Prostate gland (tissue), 2 donors: Measurements from ENCODE around the gene CD177. TPM values are rescaled to one million over a fixed set of nuclear protein-coding genes. Genes with fewer than 3 reads are reported as not detected.
A peak's percentile ranks its signal among the peaks of the same experiment; 100 is the strongest.
"Not testable (repeated sequence)": the region's sequence is repeated elsewhere in the genome, so short reads cannot be mapped to it uniquely, and the experiment has no call there.

Experiments
- DNase-seq: peaks from one replicate; pipeline ENCODE4 v3.0.0-alpha.2; 2019; ENCODE audit warnings: low spot score
- H3K27ac ChIP-seq, 2 donors: fragments of 200-600 bp; sonication (generic); 2 replicates each; pipeline ENCODE4 v1.5.1; 2017 to 2019
- H3K27me3 ChIP-seq: fragments of 200-600 bp; sonication (generic); replicated peaks from 2 replicates; pipeline ENCODE4 v1.5.1; 2019; ENCODE audit not compliant: insufficient read depth
- H3K36me3 ChIP-seq, 2 donors: fragments of 200-600 bp; sonication (generic); 1 replicate in 1 of 2; 2 replicates in 1 of 2; pipeline versions ENCODE4 v1.5.1 to v1.8.1; 2017 to 2019
- H3K4me1 ChIP-seq: fragments of 200-600 bp; sonication (generic); replicated peaks from 2 replicates; pipeline ENCODE4 v1.5.1; 2019
- H3K4me3 ChIP-seq, 2 donors: fragments of 200-600 bp; sonication (generic); 2 replicates each; pipeline ENCODE4 v1.5.1; 2017 to 2019
- H3K9me3 ChIP-seq: fragments of 200-600 bp; sonication (generic); 2 replicates; pipeline ENCODE4 v1.5.1; 2017
- CTCF ChIP-seq, 4 experiments: fragments of 200-600 bp in 2 of 4; fragments of 450-650 bp in 2 of 4; sonication (generic) in 2 of 4; IDR thresholded peaks; 1 replicate in 3 of 4; 2 replicates in 1 of 4; pipeline ENCODE4 v1.5.1; 2016 to 2019; ENCODE audit warnings: antibody characterized with exemption in 4 of 4, mild to moderate bottlenecking in 2 of 4, moderate library complexity in 2 of 4
- POLR2A ChIP-seq: fragments of 450-650 bp; IDR thresholded peaks from one replicate; pipeline ENCODE4 v1.6.1; 2016; ENCODE audit warnings: antibody characterized with exemption, mild to moderate bottlenecking
- POLR2AphosphoS5 ChIP-seq: sonication (generic); formaldehyde crosslinking; IDR thresholded peaks from one replicate; pipeline ENCODE4 v1.6.1; 2017; ENCODE audit warnings: antibody characterized with exemption
- WGBS: methylation state at CpG from one replicate; pipeline ENCODE4 v1.1.5; 2018; 5-methylcytosine and 5-hydroxymethylcytosine counted together
- intact Hi-C: fragments of 100-400 bp; cut with DNase I; formaldehyde crosslinking; loops from one replicate; pipeline ENCODE4 v1.14.2; 2022
- total RNA-seq, 2 donors: library from RNA; depleted of rRNA; stranded (reverse); fragments of >200 nt; gene quantifications; one replicate each; pipeline ENCODE4 v1.1.0, GENCODE V29; 2016

CD177 gene
- total RNA-seq, 2 donors from 2014 or later = 77.6 to 248 TPM

- no peaks in the 10 kb centered on the region for H3K36me3 ChIP-seq
- no peak overlapping the region for H3K27ac ChIP-seq
- intact Hi-C loops = no loop called here
- H3K4me1 ChIP-seq = no peaks in the 10 kb centered on the region
- 73% methylated on average over 8 of the region's 8 CpGs for WGBS
- no peaks in the 10 kb centered on the region for H3K9me3 ChIP-seq
- TF ChIP-seq POLR2AphosphoS5 = no peak
- H3K4me3 ChIP-seq = no peak overlapping the region
- DNase-seq = no peak
- no peaks in the 10 kb centered on the region for H3K27me3 ChIP-seq
Measured at GRCh38 chr19:43337737-43338136, 15.7 kb upstream of the CD177 start.

- H3K36me3 ChIP-seq = no peaks in the 10 kb centered on the region
- no peaks in the 10 kb centered on the region for H3K27me3 ChIP-seq
- H3K9me3 ChIP-seq = no peaks in the 10 kb centered on the region
- WGBS = 54% methylated on average over 5 of the region's 5 CpGs
- no peak for TF ChIP-seq POLR2AphosphoS5
- no peak for TF ChIP-seq CTCF (IDR thresholded peaks at IDR 0.05)
- no peak for TF ChIP-seq POLR2A
- H3K4me1 ChIP-seq = no peaks in the 10 kb centered on the region
- intact Hi-C loops = no loop called here
- no peak overlapping the region for H3K4me3 ChIP-seq
- no peak for DNase-seq
- no peak overlapping the region for H3K27ac ChIP-seq
Measured at GRCh38 chr19:43338530-43338929, 15.0 kb upstream of the CD177 start.

GRCh38 chr19:43339243-43339930 is 14.1 kb upstream of the CD177 start:
- H3K36me3 ChIP-seq, H3K27ac ChIP-seq, H3K4me1 ChIP-seq, DNase-seq, intact Hi-C loops, H3K27me3 ChIP-seq, H3K9me3 ChIP-seq, H3K4me3 ChIP-seq: not testable (repeated sequence)
- WGBS = 11% methylated on average over 5 of the region's 6 CpGs

- 74% methylated on average over 2 of the region's 2 CpGs for WGBS
- H3K27ac ChIP-seq, H3K27me3 ChIP-seq, DNase-seq, H3K4me1 ChIP-seq, H3K36me3 ChIP-seq, H3K4me3 ChIP-seq, intact Hi-C loops, H3K9me3 ChIP-seq: not testable (repeated sequence)
Measured at GRCh38 chr19:43340101-43340500, 13.4 kb upstream of the CD177 start.

- H3K27ac ChIP-seq, H3K4me3 ChIP-seq, H3K36me3 ChIP-seq, DNase-seq, H3K27me3 ChIP-seq, H3K4me1 ChIP-seq, H3K9me3 ChIP-seq, intact Hi-C loops: not testable (repeated sequence)
- 88% methylated on average over 3 of the region's 3 CpGs for WGBS
Measured at GRCh38 chr19:43341098-43341497, 12.4 kb upstream of the CD177 start.

- H3K4me3 ChIP-seq, H3K4me1 ChIP-seq, H3K27me3 ChIP-seq, H3K27ac ChIP-seq, H3K9me3 ChIP-seq, H3K36me3 ChIP-seq, intact Hi-C loops: not testable (repeated sequence)
- TF ChIP-seq POLR2AphosphoS5 = peak; percentile 50
- WGBS = 25% methylated on average over 8 of the region's 8 CpGs
- DNase-seq = peak; percentile 28
Measured at GRCh38 chr19:43342104-43342503, 11.4 kb upstream of the CD177 start.

GRCh38 chr19:43344347-43344925 is 9.1 kb upstream of the CD177 start:
- WGBS = 65% methylated on average over 16 of the region's 16 CpGs
- H3K4me3 ChIP-seq, H3K9me3 ChIP-seq, H3K4me1 ChIP-seq, H3K27me3 ChIP-seq, DNase-seq, H3K27ac ChIP-seq, H3K36me3 ChIP-seq, intact Hi-C loops: not testable (repeated sequence)

- H3K36me3 ChIP-seq, H3K4me3 ChIP-seq, H3K4me1 ChIP-seq, intact Hi-C loops, H3K27me3 ChIP-seq, H3K9me3 ChIP-seq, H3K27ac ChIP-seq, DNase-seq: not testable (repeated sequence)
- 92% methylated on average over 8 of the region's 8 CpGs for WGBS
Measured at GRCh38 chr19:43349813-43350212, 3.7 kb upstream of the CD177 start.
